Measurements from ENCODE around the gene DYRK4.

The DYRK4 gene

GRCh38 chr12:4621511-4621910 is 59.5 kb downstream of the DYRK4 start:
- no peak for DNase-seq (ENCODE audit: low read depth in 2 of 2)

- no peak for DNase-seq (ENCODE audit: low read depth in 2 of 2)
Measured at GRCh38 chr12:4626543-4626942, 64.5 kb downstream of the DYRK4 start.

- DNase-seq (ENCODE audit: low read depth in 2 of 2) = no peak
Measured at GRCh38 chr12:4628406-4628805, 66.4 kb downstream of the DYRK4 start.

DNA sequence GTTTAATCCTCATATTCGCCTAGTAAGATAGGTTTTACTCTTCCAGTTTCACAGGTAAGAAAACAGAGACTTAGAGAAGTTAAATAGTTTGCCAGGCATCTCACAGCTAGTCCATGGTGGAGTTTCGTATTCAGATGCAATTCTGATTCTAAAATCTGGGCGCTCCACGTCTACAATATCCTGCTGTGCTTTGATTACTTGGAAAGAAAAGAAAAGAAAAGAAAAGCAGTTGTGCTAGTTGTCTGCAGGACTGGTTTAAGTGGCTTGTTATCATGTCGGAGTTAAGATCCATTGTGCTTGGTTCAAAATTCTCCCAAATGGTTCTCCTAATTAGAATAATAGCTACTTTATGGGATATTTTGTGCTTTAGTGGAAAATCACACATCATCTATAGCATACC is 68.3 kb downstream of the DYRK4 start:
- no peak for DNase-seq (ENCODE audit: low read depth in 2 of 2)

- DNase-seq (ENCODE audit: low read depth in 2 of 2) = no peak
Measured at GRCh38 chr12:4643747-4644146, 81.7 kb downstream of the DYRK4 start.

DNA sequence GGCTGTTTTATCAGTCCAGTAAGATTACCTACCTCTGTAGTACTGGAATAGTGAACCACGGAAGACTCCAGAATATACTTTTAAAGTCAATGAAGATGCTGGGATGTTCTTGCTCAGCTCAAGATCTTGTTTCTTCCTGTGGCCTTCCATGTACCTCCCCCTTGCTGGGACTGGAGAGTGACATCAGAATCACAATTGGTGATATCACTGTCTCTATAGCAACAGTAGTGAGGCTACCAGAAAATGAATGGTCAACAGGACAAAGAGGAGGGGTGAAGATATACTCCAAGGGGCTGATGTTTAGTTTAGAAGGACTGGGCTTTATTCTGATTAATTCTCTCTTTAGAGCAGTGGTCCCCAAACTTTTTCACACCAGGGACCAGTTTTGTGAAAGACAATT is 83.0 kb downstream of the DYRK4 start:
- no peak for DNase-seq (ENCODE audit: low read depth in 2 of 2)

DNA sequence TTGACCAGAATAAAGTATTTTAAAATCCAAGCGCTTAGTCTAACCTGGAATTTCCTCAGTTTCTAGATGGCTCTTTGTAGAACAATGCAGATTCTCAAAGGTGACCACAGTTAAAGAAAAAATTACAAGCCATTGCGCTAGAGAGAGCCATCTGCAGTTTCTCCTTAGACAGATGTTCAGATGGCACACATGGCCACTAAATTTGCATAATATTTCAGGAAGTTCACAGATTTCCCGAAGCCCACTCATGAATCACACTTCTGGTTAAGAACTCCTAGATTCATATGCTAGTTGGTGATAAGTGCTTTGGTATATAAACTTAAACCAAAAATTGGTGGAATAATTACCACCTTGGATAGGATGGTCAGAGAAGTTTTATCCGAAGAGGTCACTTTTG is 86.1 kb downstream of the DYRK4 start:
- no peak for DNase-seq (ENCODE audit: low read depth in 2 of 2)

DNA sequence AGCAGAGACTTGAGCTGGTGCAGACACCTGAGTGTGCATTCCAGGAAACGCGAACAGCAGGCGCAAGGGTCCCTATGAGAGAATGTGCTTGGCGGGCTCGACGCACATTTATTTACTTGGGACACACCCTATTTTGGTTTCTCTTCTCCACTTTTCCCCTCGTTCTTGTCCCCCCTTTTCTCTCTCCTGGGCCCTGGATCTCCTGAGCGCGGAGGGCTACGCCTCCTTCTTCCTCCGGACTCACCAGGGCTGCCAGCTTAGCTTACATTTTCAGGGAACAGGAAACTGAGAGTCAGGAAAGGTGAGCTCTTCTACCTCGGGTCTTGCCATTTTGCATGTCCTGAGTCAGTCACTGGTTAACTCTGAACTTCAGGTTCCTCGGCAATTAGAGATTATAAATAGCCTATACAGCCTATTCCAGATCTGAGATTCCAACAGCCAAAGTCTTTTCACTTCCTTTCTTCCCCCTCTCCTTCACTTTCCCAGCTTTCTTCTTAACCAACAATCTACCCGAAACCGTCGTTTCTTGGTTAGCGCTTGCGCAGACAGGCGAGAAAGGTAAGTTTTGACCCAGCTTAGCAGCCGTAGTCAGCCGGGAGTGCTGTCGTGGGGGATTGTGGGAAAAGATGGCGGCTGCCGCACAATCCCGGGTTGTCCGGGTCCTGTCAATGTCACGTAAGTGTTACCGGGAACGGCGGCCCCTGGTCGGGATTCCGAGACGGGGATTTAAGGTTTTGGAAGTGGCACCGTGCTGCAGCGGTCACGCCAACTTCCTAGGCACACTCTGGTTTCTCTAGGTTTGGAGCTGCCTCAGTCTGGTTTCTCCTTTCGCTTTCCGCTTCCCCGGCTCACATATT is 86.7 kb downstream of the DYRK4 start, which contains the start of the genes AKAP3 and NDUFA9:
TSS of gene AKAP3 (minus strand) at position 551 of the 857 bp plus-strand sequence. CDS start 10,855 bp downstream, outside the sequence.
TSS of gene NDUFA9 (plus strand) at position 614 of the 857 bp plus-strand sequence. CDS start at position 627, 13 bp downstream.
- peak; percentile 71 to 73 for DNase-seq (ENCODE audit: low read depth in 2 of 2)

- no peak for DNase-seq (ENCODE audit: low read depth in 2 of 2)
Measured at GRCh38 chr12:4649358-4649661, 87.3 kb downstream of the DYRK4 start.

GRCh38 chr12:4653257-4653656 is 91.2 kb downstream of the DYRK4 start:
- DNase-seq (ENCODE audit: low read depth in 2 of 2) = no peak

- no peak for DNase-seq (ENCODE audit: low read depth in 2 of 2)
Measured at GRCh38 chr12:4653691-4654090, 91.7 kb downstream of the DYRK4 start.

Measured in stimulated activated CD4-positive, alpha-beta T cell treated with anti-CD3 and anti-CD28 coated beads, Interleukin-12 subunit alpha, Interleukin-12 subunit beta, amount 100 ng/mL, for 24 hours (primary cell).